Keratinocyte (primary cell): ENCODE data around the gene NEGR1. TPM values are rescaled to one million over a fixed set of nuclear protein-coding genes. Genes with fewer than 3 reads are reported as not detected.

Experiments used
- DNase-seq: peaks from one replicate; pipeline ENCODE4 v3.0.0-alpha.2; 2011; ENCODE audit warnings: low read depth, missing footprints, low spot score
- FAIRE-seq: peaks from 2 replicates; lab custom pipeline; 2011; peaks lifted over from hg19 to GRCh38; lab: Jason Lieb, UNC
- H2AFZ ChIP-seq: 2 replicates; pipeline ENCODE4 v1.6.0; 2012; ENCODE audit warnings: low read length, control low read depth, inconsistent platforms; ENCODE audit not compliant: control insufficient read depth
- H3K27ac ChIP-seq: 2 replicates; pipeline ENCODE4 v1.5.1; 2011; ENCODE audit warnings: low read length; ENCODE audit not compliant: control insufficient read depth, insufficient read depth
- H3K27me3 ChIP-seq: 3 replicates; pipeline ENCODE4 v1.6.0; 2011; ENCODE audit warnings: low read length; ENCODE audit not compliant: control insufficient read depth, insufficient read depth; ENCODE audit errors: extremely low read depth
- H3K36me3 ChIP-seq, 2 experiments: 2 replicates in 1 of 2; 3 replicates in 1 of 2; pipeline ENCODE4 v1.5.1; 2011; ENCODE audit warnings: low read length in 2 of 2, mild to moderate bottlenecking in 1 of 2; ENCODE audit not compliant: control insufficient read depth in 2 of 2, insufficient read depth in 2 of 2; ENCODE audit errors: extremely low read depth in 1 of 2
- H3K4me1 ChIP-seq: 3 replicates; pipeline ENCODE4 v1.5.1; 2011; ENCODE audit warnings: low read length; ENCODE audit not compliant: control insufficient read depth, insufficient read depth; ENCODE audit errors: extremely low read depth
- H3K4me2 ChIP-seq: 3 replicates; pipeline ENCODE4 v1.6.0; 2011; ENCODE audit warnings: low read depth, low read length; ENCODE audit not compliant: control insufficient read depth, insufficient read depth; ENCODE audit errors: extremely low read depth
- H3K4me3 ChIP-seq, 3 experiments: fragments of 200-600 bp in 1 of 3; sonication (generic) in 1 of 3; 2 replicates in 2 of 3; 3 replicates in 1 of 3; pipeline ENCODE4 v1.5.1; 2011 to 2016; ENCODE audit warnings: low read length in 3 of 3, mild to moderate bottlenecking in 3 of 3, control low read depth in 2 of 3, inconsistent platforms in 1 of 3, low read depth in 1 of 3, mixed read lengths in 1 of 3, mixed run types in 1 of 3, moderate library complexity in 1 of 3; ENCODE audit not compliant: control insufficient read depth in 2 of 3, insufficient read depth in 2 of 3; ENCODE audit errors: extremely low read depth in 1 of 3
- H3K79me2 ChIP-seq: 2 replicates; pipeline ENCODE4 v1.6.0; 2012; ENCODE audit warnings: low read length; ENCODE audit not compliant: control insufficient read depth, insufficient read depth
- H3K9ac ChIP-seq: 3 replicates; pipeline ENCODE4 v1.6.0; 2011; ENCODE audit warnings: low read length; ENCODE audit not compliant: control insufficient read depth, insufficient read depth; ENCODE audit errors: extremely low read depth
- H3K9me1 ChIP-seq: 3 replicates; pipeline ENCODE4 v1.6.0; 2011; ENCODE audit warnings: low read length; ENCODE audit not compliant: control insufficient read depth, insufficient read depth; ENCODE audit errors: extremely low read depth
- H3K9me3 ChIP-seq: 2 replicates; pipeline ENCODE4 v1.5.1; 2012; ENCODE audit warnings: low read depth, low read length; ENCODE audit not compliant: control insufficient read depth
- H4K20me1 ChIP-seq: 3 replicates; pipeline ENCODE4 v1.6.0; 2011; ENCODE audit warnings: low read length; ENCODE audit not compliant: control insufficient read depth, insufficient read depth; ENCODE audit errors: extremely low read depth
- CTCF ChIP-seq, 3 experiments: IDR thresholded peaks in 1 of 3; conservative IDR thresholded peaks in 1 of 3; optimal IDR thresholded peaks in 1 of 3; 2 replicates in 2 of 3; 3 replicates in 1 of 3; pipeline versions ENCODE3 to v1.5.1; 2011; ENCODE audit warnings: low read length in 3 of 3, mild to moderate bottlenecking in 3 of 3, moderate library complexity in 2 of 3, control low read depth in 1 of 3, inconsistent platforms in 1 of 3; ENCODE audit not compliant: insufficient read depth in 2 of 3; ENCODE audit errors: extremely low read depth in 1 of 3
- EZH2 ChIP-seq: IDR thresholded peaks from one replicate; pipeline ENCODE4 v1.6.1; 2012; ENCODE audit warnings: inconsistent platforms, mild to moderate bottlenecking, low read length, moderate library complexity
- dilution Hi-C: fragments of 300-500 bp; cut with MboI; formaldehyde crosslinking; loops from one replicate; pipeline ENCODE4 v1.7.0; 2020; ENCODE audit warnings: low sequenced_read_pairs; ENCODE audit not compliant: extremely low pct_ligation_motif_present
- polyA plus RNA-seq, 5 experiments: library from polyadenylated mRNA; depleted of rRNA in 3 of 5; stranded (reverse) in 3 of 5; stranded (forward) in 1 of 5; unstranded in 1 of 5; fragments of >200 nt; gene quantifications; 1 replicate in 1 of 5; 2 replicates in 3 of 5; 3 replicates in 1 of 5; pipeline versions ENCODE4 v1.2.1 to v1.2.3, GENCODE V29; 2011 to 2012; ENCODE audit warnings: missing spikeins in 2 of 5, low read depth in 1 of 5, low replicate concordance in 1 of 5

NEGR1 gene
- polyA plus RNA-seq, 1 donor (not counting 4 experiments of a cell fraction or from before 2014, with no cell fraction given) = 1.6 TPM

- Histone ChIP-seq H3K4me3 (no peak overlapping the region), H3K36me3 (no peaks in the 10 kb centered on the region), H4K20me1 (no peaks in the 10 kb centered on the region), H3K4me2 (no peak overlapping the region), H3K9me3 (no peaks in the 10 kb centered on the region), H3K9me1 (no peaks in the 10 kb centered on the region), H3K4me1 (no peaks in the 10 kb centered on the region), H2AFZ (no peak overlapping the region), H3K79me2 (no peaks in the 10 kb centered on the region), H3K9ac (no peak overlapping the region), H3K27me3 (no peaks in the 10 kb centered on the region), H3K27ac (no peak overlapping the region)
- no peak for FAIRE-seq
- TF ChIP-seq EZH2 (no peak), CTCF (optimal IDR thresholded peaks at IDR 0.05 in 1 of 3, IDR thresholded peaks at IDR 0.05 in 1 of 3, conservative IDR thresholded peaks at IDR 0.05 in 1 of 3; ENCODE audit: extremely low read depth in 1 of 3, insufficient read depth in 2 of 3, low read length in 3 of 3) (no peak)
- dilution Hi-C loops = no loop called here
- DNase-seq = no peak
These were observed 503.4 kb downstream of the NEGR1 start for GRCh38 chr1:71778940-71779339.

GRCh38 chr1:71777094-71777493, 505.2 kb downstream of the NEGR1 start:
- no peaks in the 10 kb centered on the region for H3K9me3 ChIP-seq
- DNase-seq (no peak), FAIRE-seq (no peak)
- H3K4me3 ChIP-seq = no peak overlapping the region
- no peaks in the 10 kb centered on the region for H3K36me3 ChIP-seq
- H4K20me1 ChIP-seq = no peaks in the 10 kb centered on the region
- H3K9ac ChIP-seq = no peak overlapping the region
- no peaks in the 10 kb centered on the region for H3K9me1 ChIP-seq
- no peak overlapping the region for H2AFZ ChIP-seq
- no peak overlapping the region for H3K4me2 ChIP-seq
- no peak overlapping the region for H3K27ac ChIP-seq
- no peaks in the 10 kb centered on the region for H3K4me1 ChIP-seq
- H3K79me2 ChIP-seq = no peaks in the 10 kb centered on the region
- TF ChIP-seq CTCF (optimal IDR thresholded peaks at IDR 0.05 in 1 of 3, IDR thresholded peaks at IDR 0.05 in 1 of 3, conservative IDR thresholded peaks at IDR 0.05 in 1 of 3; ENCODE audit: extremely low read depth in 1 of 3, insufficient read depth in 2 of 3, low read length in 3 of 3) = no peak
- TF ChIP-seq EZH2 = no peak
- dilution Hi-C loops = no loop called here
- no peaks in the 10 kb centered on the region for H3K27me3 ChIP-seq
